Muscle of leg (tissue), 11 donors: ENCODE data around the gene ARID5B. TPM values are rescaled to one million over a fixed set of nuclear protein-coding genes. Genes with fewer than 3 reads are reported as not detected.

ENCODE experiments used
- DNase-seq: peaks from one replicate; pipeline ENCODE4 v3.0.0; 2013
- H3K27ac ChIP-seq: one replicate; pipeline ENCODE4 v1.5.1; 2013; ENCODE audit warnings: mild to moderate bottlenecking, low read length, control low read depth
- H3K27me3 ChIP-seq: one replicate; pipeline ENCODE4 v1.6.1; 2013; ENCODE audit warnings: low read length; ENCODE audit not compliant: control insufficient read depth, insufficient read depth
- H3K36me3 ChIP-seq: one replicate; pipeline ENCODE4 v1.6.1; 2013; ENCODE audit warnings: low read length; ENCODE audit not compliant: control insufficient read depth, insufficient read depth
- H3K4me1 ChIP-seq: one replicate; pipeline ENCODE4 v1.6.1; 2013; ENCODE audit warnings: low read length; ENCODE audit not compliant: control insufficient read depth, insufficient read depth
- H3K4me3 ChIP-seq: one replicate; pipeline ENCODE4 v1.5.1; 2013; ENCODE audit warnings: low read length, control low read depth
- H3K9me3 ChIP-seq: replicated peaks from 2 replicates; pipeline ENCODE4 v1.6.1; 2013; ENCODE audit warnings: low read depth, low read length; ENCODE audit not compliant: control insufficient read depth
- WGBS: methylation state at CpG from one replicate; pipeline ENCODE4 v1.1.5; 2013; ENCODE audit warnings: missing lambda C conversion rate; ENCODE audit not compliant: insufficient coverage; 5-methylcytosine and 5-hydroxymethylcytosine counted together
- polyA plus RNA-seq, 8 donors: library from polyadenylated mRNA; unstranded; fragments of 120-200 nt; gene quantifications; one replicate each; pipeline versions ENCODE4 v1.2.1 to v1.2.3, GENCODE V29; 2013; ENCODE audit warnings: inconsistent platforms in 1 of 8, low replicate concordance in 1 of 8; ENCODE audit not compliant: insufficient read length in 8 of 8, insufficient read depth in 1 of 8
- total RNA-seq: library from RNA; stranded (reverse); fragments of 120-200 nt; gene quantifications from one replicate; pipeline ENCODE4 v1.2.4, GENCODE V29; 2013

ARID5B gene
- total and polyA plus RNA-seq, 9 donors, result 10.3 to 24.2 (median 15.2) TPM

- no CpG with 5 or more reads among the region's 3 CpGs for WGBS
- Histone ChIP-seq H3K4me3 (no peak overlapping the region), H3K27ac (peak overlapping the region; percentile 85), H3K4me1 (peaks cover 11% of the 10 kb centered on the region), H3K9me3 (no peaks in the 10 kb centered on the region), H3K36me3 (peaks cover 20% of the 10 kb centered on the region), H3K27me3 (no peaks in the 10 kb centered on the region)
- DNase-seq, result peak; percentile 96
These were observed 155.9 kb downstream of the ARID5B start for GRCh38 chr10:62057359-62057758.

DNA sequence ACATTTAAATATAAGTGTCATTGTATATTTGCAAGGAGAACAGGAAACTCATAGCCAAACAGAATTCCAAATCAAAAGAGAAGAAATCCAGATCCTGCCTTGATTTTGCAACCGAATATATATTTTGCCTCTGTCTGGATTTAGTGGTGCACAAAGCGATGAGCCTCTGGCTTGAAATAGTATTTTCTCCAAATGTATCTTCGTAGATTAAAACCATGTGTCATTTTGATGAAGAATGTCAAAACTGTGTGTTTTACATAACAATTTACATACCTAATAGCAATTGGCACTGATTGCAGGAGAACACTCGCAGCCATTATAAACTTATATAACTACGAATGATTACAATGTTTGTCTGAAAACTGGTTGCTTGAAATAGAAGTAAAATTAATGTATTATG is 156.4 kb downstream of the ARID5B start:
- peak overlapping the region; percentile 85 for H3K27ac ChIP-seq
- no peaks in the 10 kb centered on the region for H3K27me3 ChIP-seq
- peaks cover 15% of the 10 kb centered on the region for H3K36me3 ChIP-seq
- H3K4me1 ChIP-seq, result peaks cover 9% of the 10 kb centered on the region
- no peaks in the 10 kb centered on the region for H3K9me3 ChIP-seq
- H3K4me3 ChIP-seq, result no peak overlapping the region
- no peak for DNase-seq
- WGBS, result no CpG with 5 or more reads among the region's 5 CpGs

GRCh38 chr10:62058476-62058875 is 157.0 kb downstream of the ARID5B start:
- Histone ChIP-seq H3K36me3 (peaks cover 9% of the 10 kb centered on the region), H3K27me3 (no peaks in the 10 kb centered on the region), H3K27ac (peak overlapping the region; percentile 85), H3K4me1 (peaks cover 9% of the 10 kb centered on the region), H3K9me3 (no peaks in the 10 kb centered on the region), H3K4me3 (no peak overlapping the region)
- no CpG with 5 or more reads among the region's 2 CpGs for WGBS
- DNase-seq, result no peak

- H3K4me1 ChIP-seq, result peaks cover 9% of the 10 kb centered on the region
- H3K27ac ChIP-seq, result peak overlapping the region; percentile 85
These were observed 157.4 kb downstream of the ARID5B start for GRCh38 chr10:62058896-62059216.

DNA sequence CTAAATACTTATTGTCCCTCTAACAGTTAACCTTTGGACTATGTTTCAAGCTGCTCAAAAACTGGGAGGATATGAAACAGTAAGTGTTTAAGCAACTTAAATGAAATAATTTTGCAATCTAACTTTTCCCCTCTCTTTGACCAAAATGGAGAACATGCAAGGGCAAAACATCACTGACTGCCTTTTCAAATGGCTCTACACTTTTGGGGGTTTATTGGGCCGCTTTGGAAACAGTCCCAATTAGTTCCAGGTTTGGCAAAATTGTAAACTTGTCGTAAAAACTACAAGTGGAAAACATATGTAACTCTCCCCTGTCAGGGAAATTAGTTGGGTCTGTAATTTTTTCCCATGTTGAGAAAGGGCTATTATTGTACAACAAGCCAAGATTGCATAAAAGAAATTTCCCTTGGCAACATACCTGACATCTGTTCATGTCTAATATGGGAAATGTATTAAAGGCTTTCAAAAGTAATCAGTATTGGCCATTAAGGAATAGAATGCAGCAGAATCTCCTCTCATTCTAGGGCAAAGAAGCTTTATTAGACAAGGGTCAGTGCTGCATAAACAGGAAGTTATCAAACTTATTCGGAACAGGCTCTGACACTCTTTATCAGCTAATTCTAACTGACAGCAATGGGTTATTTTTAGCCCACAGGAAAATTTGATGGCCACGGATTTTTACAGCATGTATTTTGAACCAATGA is 157.9 kb downstream of the ARID5B start:
- Histone ChIP-seq H3K4me3 (no peak overlapping the region), H3K4me1 (peaks cover 9% of the 10 kb centered on the region), H3K36me3 (peaks cover 9% of the 10 kb centered on the region), H3K27ac (peak overlapping the region; percentile 85), H3K27me3 (no peaks in the 10 kb centered on the region), H3K9me3 (no peaks in the 10 kb centered on the region)
- WGBS, result 0% methylated on average over 1 of the region's 4 CpGs
- peak; percentile 93 for DNase-seq

More at GRCh38 chr10:62058896-62059216, 157.4 kb downstream of the ARID5B start:
- no peaks in the 10 kb centered on the region for H3K27me3 ChIP-seq
- H3K9me3 ChIP-seq, result no peaks in the 10 kb centered on the region
- no peak overlapping the region for H3K4me3 ChIP-seq
- H3K36me3 ChIP-seq, result peaks cover 9% of the 10 kb centered on the region
- WGBS, result no CpG with 5 or more reads among the region's 1 CpG
- DNase-seq, result no peak

GRCh38 chr10:62062028-62062427 is 160.5 kb downstream of the ARID5B start:
- WGBS, result no CpG with 5 or more reads among the region's 1 CpG
- peaks cover under 1% of the 10 kb centered on the region for H3K4me1 ChIP-seq
- peaks cover 13% of the 10 kb centered on the region for H3K36me3 ChIP-seq
- H3K4me3 ChIP-seq, result no peak overlapping the region
- no peaks in the 10 kb centered on the region for H3K9me3 ChIP-seq
- no peak for DNase-seq
- H3K27ac ChIP-seq, result no peak overlapping the region
- no peaks in the 10 kb centered on the region for H3K27me3 ChIP-seq

GRCh38 chr10:62062752-62063512 is 161.4 kb downstream of the ARID5B start:
- WGBS, result no CpG with 5 or more reads among the region's 4 CpGs
- Histone ChIP-seq H3K27ac (no peak overlapping the region), H3K4me3 (no peak overlapping the region), H3K36me3 (peaks cover 16% of the 10 kb centered on the region), H3K4me1 (no peaks in the 10 kb centered on the region), H3K9me3 (no peaks in the 10 kb centered on the region), H3K27me3 (no peaks in the 10 kb centered on the region)
- no peak for DNase-seq

- H3K9me3 ChIP-seq, result no peaks in the 10 kb centered on the region
- peak; percentile 94 for DNase-seq
- H3K36me3 ChIP-seq, result peaks cover 16% of the 10 kb centered on the region
- no peaks in the 10 kb centered on the region for H3K4me1 ChIP-seq
- no peaks in the 10 kb centered on the region for H3K27me3 ChIP-seq
- peak overlapping the region; percentile 16 for H3K27ac ChIP-seq
- H3K4me3 ChIP-seq, result no peak overlapping the region
- WGBS, result 57% methylated on average over 1 of the region's 3 CpGs
These were observed 162.4 kb downstream of the ARID5B start for GRCh38 chr10:62063795-62064472.

- no peaks in the 10 kb centered on the region for H3K9me3 ChIP-seq
- H3K4me1 ChIP-seq, result no peaks in the 10 kb centered on the region
- no peak overlapping the region for H3K4me3 ChIP-seq
- peaks cover 17% of the 10 kb centered on the region for H3K36me3 ChIP-seq
- DNase-seq, result no peak
- H3K27ac ChIP-seq, result no peak overlapping the region
- no CpG with 5 or more reads among the region's 1 CpG for WGBS
- H3K27me3 ChIP-seq, result no peaks in the 10 kb centered on the region
These were observed 166.1 kb downstream of the ARID5B start for GRCh38 chr10:62067560-62067959.

- Histone ChIP-seq H3K9me3 (no peaks in the 10 kb centered on the region), H3K4me3 (no peak overlapping the region), H3K27ac (no peak overlapping the region), H3K27me3 (no peaks in the 10 kb centered on the region), H3K36me3 (peaks cover 17% of the 10 kb centered on the region), H3K4me1 (no peaks in the 10 kb centered on the region)
- no peak for DNase-seq
- 90% methylated on average over 4 of the region's 7 CpGs for WGBS
These were observed 167.0 kb downstream of the ARID5B start for GRCh38 chr10:62068464-62068863.
